Suprapubic skin (tissue), 4 donors: ENCODE measurements around the gene MAST4. TPM values are rescaled to one million over a fixed set of nuclear protein-coding genes. Genes with fewer than 3 reads are reported as not detected.
"Not testable (repeated sequence)": the region's sequence is repeated elsewhere in the genome, so short reads cannot be mapped to it uniquely, and the experiment has no call there.

ENCODE experiments used
- DNase-seq, 2 donors: peaks; one replicate each; pipeline ENCODE4 v3.0.0-alpha.2; 2019; ENCODE audit warnings: low spot score in 2 of 2
- H3K27ac ChIP-seq: fragments of 200-600 bp; sonication (generic); one replicate; pipeline ENCODE4 v1.5.1; 2019
- H3K27me3 ChIP-seq: fragments of 200-600 bp; sonication (generic); one replicate; pipeline ENCODE4 v1.5.1; 2019
- H3K36me3 ChIP-seq: fragments of 200-600 bp; sonication (generic); one replicate; pipeline ENCODE4 v1.5.1; 2019
- H3K4me1 ChIP-seq: fragments of 200-600 bp; sonication (generic); one replicate; pipeline ENCODE4 v1.5.1; 2019
- H3K4me3 ChIP-seq: fragments of 200-600 bp; sonication (generic); one replicate; pipeline ENCODE4 v1.5.1; 2019; ENCODE audit warnings: mild to moderate bottlenecking
- H3K9me3 ChIP-seq: fragments of 200-600 bp; sonication (generic); one replicate; pipeline ENCODE4 v1.5.1; 2019
- CTCF ChIP-seq, 2 donors: fragments of 200-600 bp in 1 of 2; fragments of 450-650 bp in 1 of 2; sonication (generic) in 1 of 2; IDR thresholded peaks; one replicate each; pipeline ENCODE4 v1.5.1; 2016 to 2019; ENCODE audit warnings: antibody characterized with exemption in 2 of 2, mild to moderate bottlenecking in 1 of 2, moderate library complexity in 1 of 2
- EP300 ChIP-seq: sonication (generic); formaldehyde crosslinking; IDR thresholded peaks from one replicate; pipeline ENCODE4 v1.6.1; 2017; ENCODE audit warnings: antibody characterized with exemption
- POLR2A ChIP-seq, 2 donors: fragments of 450-650 bp; IDR thresholded peaks; one replicate each; pipeline ENCODE4 v1.6.1; 2017; ENCODE audit warnings: antibody characterized with exemption in 2 of 2, mild to moderate bottlenecking in 2 of 2, moderate library complexity in 2 of 2
- POLR2AphosphoS5 ChIP-seq, 3 donors: sonication (generic); formaldehyde crosslinking; IDR thresholded peaks; one replicate each; pipeline ENCODE4 v1.6.1; 2017; ENCODE audit warnings: antibody characterized with exemption in 3 of 3
- WGBS: methylation state at CpG from one replicate; pipeline ENCODE4 v1.1.5; 2018; 5-methylcytosine and 5-hydroxymethylcytosine counted together
- total RNA-seq, 4 donors: library from RNA; depleted of rRNA; stranded (reverse); fragments of >200 nt; gene quantifications; one replicate each; pipeline ENCODE4 v1.1.0, GENCODE V29; 2016

The MAST4 gene
- total RNA-seq, 4 donors from 2014 or later, result 79.2 to 144 (median 98.1) TPM

DNA sequence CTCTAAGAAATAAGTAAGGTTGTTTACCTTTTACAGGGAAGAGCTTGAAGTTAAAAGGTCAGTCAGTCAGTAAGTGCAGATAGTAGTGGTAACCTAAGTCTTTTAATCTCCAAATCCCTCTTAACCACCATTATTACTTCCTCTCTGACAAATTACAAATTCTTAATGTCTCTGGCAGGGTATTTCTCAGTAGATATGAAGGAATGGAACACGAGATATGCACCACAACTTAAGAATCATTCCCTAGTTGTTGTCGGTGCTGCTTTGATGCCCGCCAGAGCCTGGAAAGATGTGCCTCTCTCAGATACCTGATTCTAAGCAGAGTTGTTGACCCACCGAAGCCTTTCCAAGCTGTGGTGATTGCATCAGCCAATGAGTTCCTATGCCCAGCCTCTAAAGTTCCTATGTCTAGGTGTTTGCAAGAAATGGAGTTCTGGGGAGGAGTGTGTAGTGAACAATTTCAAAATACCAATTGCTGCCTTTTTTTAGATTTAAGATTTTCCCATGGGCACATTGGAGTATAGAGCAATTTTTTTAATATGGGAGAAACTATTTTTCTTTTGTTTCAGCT lies 521.9 kb downstream of the MAST4 start:
- Histone ChIP-seq H3K4me1 (no peaks in the 10 kb centered on the region), H3K4me3 (no peak overlapping the region), H3K9me3 (no peaks in the 10 kb centered on the region), H3K27ac (no peak overlapping the region), H3K36me3 (peaks cover 51% of the 10 kb centered on the region), H3K27me3 (no peaks in the 10 kb centered on the region)
- 87% methylated on average over 4 of the region's 4 CpGs for WGBS
- TF ChIP-seq POLR2A (IDR thresholded peaks at IDR 0.05) (no peak), POLR2AphosphoS5 (IDR thresholded peaks at IDR 0.05) (no peak), EP300 (no peak), CTCF (IDR thresholded peaks at IDR 0.05) (no peak)
- no peak for DNase-seq

DNA sequence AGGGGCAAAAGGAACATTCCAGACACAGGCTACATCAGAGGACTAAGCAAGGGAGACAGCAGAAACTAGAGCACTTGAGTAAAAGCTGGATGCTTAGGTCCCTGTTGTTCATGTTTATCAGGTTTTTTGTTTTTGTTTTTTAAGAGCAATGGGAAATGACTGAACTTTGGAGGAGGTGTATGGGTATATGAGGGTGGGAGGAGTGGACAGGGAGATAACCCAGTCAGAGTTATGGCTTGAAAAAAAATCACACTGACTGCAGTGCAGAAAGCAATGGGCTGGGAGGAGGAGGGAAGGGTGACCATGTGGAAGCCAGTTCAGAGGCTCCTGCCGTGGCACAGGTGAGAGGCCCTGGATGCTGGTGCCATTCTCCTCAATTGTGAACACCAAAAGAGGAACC lies 522.8 kb downstream of the MAST4 start:
- no peak for TF ChIP-seq POLR2A (IDR thresholded peaks at IDR 0.05)
- no peak for TF ChIP-seq EP300
- TF ChIP-seq POLR2AphosphoS5 (IDR thresholded peaks at IDR 0.05), result no peak
- TF ChIP-seq CTCF (IDR thresholded peaks at IDR 0.05), result no peak
- peaks cover 54% of the 10 kb centered on the region for H3K36me3 ChIP-seq
- H3K27ac ChIP-seq, result no peak overlapping the region
- no peaks in the 10 kb centered on the region for H3K27me3 ChIP-seq
- H3K4me1 ChIP-seq, result no peaks in the 10 kb centered on the region
- H3K4me3 ChIP-seq, result no peak overlapping the region
- DNase-seq, result no peak
- no peaks in the 10 kb centered on the region for H3K9me3 ChIP-seq
- 100% methylated on average over 1 of the region's 1 CpG for WGBS

- no peaks in the 10 kb centered on the region for H3K27me3 ChIP-seq
- no peak for DNase-seq
- peaks cover 54% of the 10 kb centered on the region for H3K36me3 ChIP-seq
- H3K27ac ChIP-seq, result no peak overlapping the region
- H3K4me3 ChIP-seq, result no peak overlapping the region
- H3K9me3 ChIP-seq, result no peaks in the 10 kb centered on the region
- H3K4me1 ChIP-seq, result no peaks in the 10 kb centered on the region
- no peak for TF ChIP-seq POLR2A (IDR thresholded peaks at IDR 0.05)
- no peak for TF ChIP-seq POLR2AphosphoS5 (IDR thresholded peaks at IDR 0.05)
- TF ChIP-seq CTCF (IDR thresholded peaks at IDR 0.05), result no peak
- TF ChIP-seq EP300, result no peak
Measured at GRCh38 chr5:67120032-67120431, 523.8 kb downstream of the MAST4 start.

- Histone ChIP-seq H3K27ac (no peak overlapping the region), H3K9me3 (no peaks in the 10 kb centered on the region), H3K4me3 (no peak overlapping the region), H3K4me1 (no peaks in the 10 kb centered on the region), H3K36me3 (peaks cover 39% of the 10 kb centered on the region), H3K27me3 (no peaks in the 10 kb centered on the region)
- TF ChIP-seq CTCF (IDR thresholded peaks at IDR 0.05), result no peak
- no peak for TF ChIP-seq POLR2AphosphoS5 (IDR thresholded peaks at IDR 0.05)
- TF ChIP-seq POLR2A (IDR thresholded peaks at IDR 0.05), result no peak
- no peak for TF ChIP-seq EP300
- WGBS, result 92% methylated on average over 7 of the region's 7 CpGs
- DNase-seq, result no peak
Measured at GRCh38 chr5:67123819-67124218, 527.6 kb downstream of the MAST4 start.

- no peak overlapping the region for H3K4me3 ChIP-seq
- H3K36me3 ChIP-seq, result peaks cover 34% of the 10 kb centered on the region
- no peaks in the 10 kb centered on the region for H3K27me3 ChIP-seq
- WGBS, result 85% methylated on average over 4 of the region's 4 CpGs
- TF ChIP-seq POLR2AphosphoS5 (IDR thresholded peaks at IDR 0.05) (no peak), POLR2A (IDR thresholded peaks at IDR 0.05) (no peak), EP300 (no peak), CTCF (IDR thresholded peaks at IDR 0.05) (no peak)
- H3K4me1 ChIP-seq, result no peaks in the 10 kb centered on the region
- H3K9me3 ChIP-seq, result no peaks in the 10 kb centered on the region
- no peak for DNase-seq
- no peak overlapping the region for H3K27ac ChIP-seq
Measured at GRCh38 chr5:67124556-67124955, 528.4 kb downstream of the MAST4 start.

DNA sequence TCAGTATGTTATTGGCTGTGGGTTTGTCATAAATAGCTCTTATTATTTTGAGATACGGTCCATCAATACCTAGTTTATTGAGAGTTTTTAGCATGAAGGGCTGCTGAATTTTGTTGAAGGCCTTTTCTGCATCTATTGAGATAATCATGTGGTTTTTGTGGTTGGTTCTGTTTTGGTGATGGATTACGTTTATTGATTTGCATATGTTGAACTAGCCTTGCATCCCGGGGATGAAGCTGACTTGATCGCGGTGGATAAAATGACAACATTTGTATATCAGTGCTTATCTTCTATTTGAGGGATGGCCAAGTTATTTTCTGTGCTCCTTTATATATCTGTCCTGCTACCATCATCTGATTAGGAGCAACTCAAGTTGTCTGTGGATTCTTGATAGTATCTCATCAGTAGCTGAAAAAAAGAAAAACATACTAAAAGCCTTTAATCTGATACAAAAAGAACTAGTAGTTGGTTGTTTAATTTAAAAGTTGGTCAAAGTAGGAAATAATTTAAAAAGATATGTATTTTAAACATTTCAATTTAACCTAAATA lies 531.2 kb downstream of the MAST4 start:
- H3K4me1 ChIP-seq, H3K27me3 ChIP-seq, H3K27ac ChIP-seq, H3K9me3 ChIP-seq, H3K4me3 ChIP-seq, DNase-seq: not testable (repeated sequence)
- WGBS, result 89% methylated on average over 5 of the region's 5 CpGs
- H3K36me3 ChIP-seq, result peaks cover 36% of the 10 kb centered on the region
